WTC11 (cell line): ENCODE measurements around the gene ORAI1. TPM values are rescaled to one million over a fixed set of nuclear protein-coding genes. Genes with fewer than 3 reads are reported as not detected.

Experiments used
- ATAC-seq: fragments of 200-7000 bp; cut with Tn5 transposase; 2 replicates; pipeline ENCODE4 v1.10.0; 2021; ENCODE audit warnings: mild to moderate bottlenecking, moderate library complexity
- CTCF ChIA-PET: fragments of 300-600 bp; sonication (Branson Sonifier 250); formaldehyde crosslinking; loops from one replicate; lab custom pipeline; 2021; ENCODE audit warnings: antibody characterized with exemption; lab: Charles Lee
- POLR2A ChIA-PET: fragments of 350-600 bp; sonication (Branson Sonifier 250); formaldehyde crosslinking; loops from one replicate; lab custom pipeline; 2021; ENCODE audit warnings: antibody characterized with exemption; lab: Charles Lee
- DNase-seq: peaks from one replicate; pipeline ENCODE4 v3.0.0; 2021; ENCODE audit warnings: low spot score
- H3K27ac Mint-ChIP-seq: 2 replicates; pipeline ENCODE4 v1.8.0; 2021; ENCODE audit warnings: mixed read lengths
- H3K27me3 Mint-ChIP-seq: 2 replicates; pipeline ENCODE4 v1.8.0; 2021; ENCODE audit warnings: low read depth, mild to moderate bottlenecking, moderate library complexity, mixed read lengths
- H3K36me3 Mint-ChIP-seq: 2 replicates; pipeline ENCODE4 v1.8.0; 2021; ENCODE audit warnings: mixed read lengths
- H3K4me1 Mint-ChIP-seq: 2 replicates; pipeline ENCODE4 v1.8.0; 2022; ENCODE audit warnings: mixed read lengths
- H3K4me3 Mint-ChIP-seq: 2 replicates; pipeline ENCODE4 v1.8.0; 2021; ENCODE audit warnings: mild to moderate bottlenecking, moderate library complexity, mixed read lengths
- H3K9me3 Mint-ChIP-seq: 2 replicates; pipeline ENCODE4 v1.8.0; 2021; ENCODE audit warnings: mixed read lengths
- CREM ChIP-seq: sonication (generic); formaldehyde crosslinking; IDR thresholded peaks from 2 replicates; pipeline ENCODE4 v1.8.1; 2022; ENCODE audit warnings: mild to moderate bottlenecking, missing genetic modification reagents, moderate library complexity
- ELF4 ChIP-seq: sonication (generic); formaldehyde crosslinking; IDR thresholded peaks from 2 replicates; pipeline ENCODE4 v1.8.1; 2022; ENCODE audit warnings: low read depth, mild to moderate bottlenecking, moderate library complexity, missing genetic modification reagents
- EMX1 ChIP-seq: fragments of 250-450 bp; sonication (Bioruptor Pico); IDR thresholded peaks from 2 replicates; pipeline ENCODE4 v1.8.0; 2021; ENCODE audit warnings: mild to moderate bottlenecking
- ESRRA ChIP-seq: sonication (generic); formaldehyde crosslinking; IDR thresholded peaks from 2 replicates; pipeline ENCODE4 v1.8.1; 2022; ENCODE audit warnings: mild to moderate bottlenecking, missing genetic modification reagents, borderline replicate concordance
- ETV6 ChIP-seq: sonication (generic); formaldehyde crosslinking; IDR thresholded peaks from 2 replicates; pipeline ENCODE4 v1.8.1; 2022; ENCODE audit warnings: mild to moderate bottlenecking, missing genetic modification reagents
- FOXP1 ChIP-seq: sonication (generic); formaldehyde crosslinking; IDR thresholded peaks from 2 replicates; pipeline ENCODE4 v1.8.0; 2022; ENCODE audit warnings: missing genetic modification reagents, mild to moderate bottlenecking, moderate library complexity, borderline replicate concordance
- JUN ChIP-seq: sonication (generic); formaldehyde crosslinking; IDR thresholded peaks from 2 replicates; pipeline ENCODE4 v1.8.0; 2023; ENCODE audit warnings: mild to moderate bottlenecking, missing genetic modification reagents
- KAT7 ChIP-seq: sonication (generic); formaldehyde crosslinking; IDR thresholded peaks from 2 replicates; pipeline ENCODE4 v1.8.1; 2023; ENCODE audit warnings: missing genetic modification reagents, mild to moderate bottlenecking, borderline replicate concordance
- NFATC4 ChIP-seq: fragments of 250-450 bp; sonication (Bioruptor Pico); IDR thresholded peaks from 2 replicates; pipeline ENCODE4 v1.9.0; 2021; ENCODE audit warnings: mild to moderate bottlenecking
- PRRX2 ChIP-seq: fragments of 250-450 bp; sonication (Bioruptor Pico); IDR thresholded peaks from 2 replicates; pipeline ENCODE4 v1.8.0; 2021; ENCODE audit warnings: mild to moderate bottlenecking
- RORB ChIP-seq: fragments of 250-450 bp; sonication (Bioruptor Pico); IDR thresholded peaks from 2 replicates; pipeline ENCODE4 v1.9.0; 2021; ENCODE audit warnings: mild to moderate bottlenecking
- SMAD3 ChIP-seq: sonication (generic); formaldehyde crosslinking; IDR thresholded peaks from 2 replicates; pipeline ENCODE4 v1.8.0; 2022; ENCODE audit warnings: missing genetic modification reagents, mild to moderate bottlenecking, borderline replicate concordance
- TP53 ChIP-seq: sonication (generic); formaldehyde crosslinking; IDR thresholded peaks from 2 replicates; pipeline ENCODE4 v1.8.1; 2023; ENCODE audit warnings: mild to moderate bottlenecking, missing genetic modification reagents
- ZNF416 ChIP-seq: fragments of 250-450 bp; sonication (Bioruptor Pico); IDR thresholded peaks from 2 replicates; pipeline ENCODE4 v1.9.0; 2021; ENCODE audit warnings: mild to moderate bottlenecking, inconsistent platforms
- ZNF423 ChIP-seq: fragments of 250-450 bp; sonication (Bioruptor Pico); IDR thresholded peaks from 2 replicates; pipeline ENCODE4 v2.1.2; 2022; ENCODE audit warnings: mild to moderate bottlenecking, moderate library complexity
- total RNA-seq: library from RNA; stranded (reverse); gene quantifications from 3 replicates; pipeline ENCODE4 v1.2.3, GENCODE V29; 2021
- TF ChIP-seq, protein P1 (sequence below): sonication (generic); formaldehyde crosslinking; IDR thresholded peaks from 2 replicates; pipeline ENCODE4 v1.8.1; 2022; ENCODE audit warnings: mild to moderate bottlenecking, missing genetic modification reagents, moderate library complexity, borderline replicate concordance
- TF ChIP-seq, protein P2 (sequence below): fragments of 200-600 bp; IDR thresholded peaks from 2 replicates; pipeline ENCODE4 v1.8.0; 2022; ENCODE audit warnings: antibody characterized with exemption
- TF ChIP-seq, protein P3 (sequence below): sonication (generic); formaldehyde crosslinking; IDR thresholded peaks from 2 replicates; pipeline ENCODE4 v1.8.0; 2023; ENCODE audit warnings: mild to moderate bottlenecking, missing genetic modification reagents
- TF ChIP-seq, protein P4 (sequence below): sonication (generic); formaldehyde crosslinking; IDR thresholded peaks from 2 replicates; pipeline ENCODE4 v1.8.0; 2022; ENCODE audit warnings: mild to moderate bottlenecking, missing genetic modification reagents
- TF ChIP-seq, protein P5 (sequence below): sonication (generic); formaldehyde crosslinking; conservative IDR thresholded peaks from 2 replicates; pipeline ENCODE4 v1.8.1; 2022; ENCODE audit warnings: mild to moderate bottlenecking, missing genetic modification reagents
- TF ChIP-seq, protein P6 (sequence below): fragments of 250-450 bp; sonication (Bioruptor Pico); IDR thresholded peaks from 2 replicates; pipeline ENCODE4 v1.9.0; 2021; ENCODE audit warnings: mild to moderate bottlenecking
- TF ChIP-seq, protein P7 (sequence below): sonication (generic); formaldehyde crosslinking; IDR thresholded peaks from 2 replicates; pipeline ENCODE4 v1.8.1; 2023; ENCODE audit warnings: mild to moderate bottlenecking, missing genetic modification reagents, moderate library complexity
- TF ChIP-seq, protein P8 (sequence below): sonication (generic); formaldehyde crosslinking; IDR thresholded peaks from 2 replicates; pipeline ENCODE4 v1.8.1; 2022; ENCODE audit warnings: low read depth, mild to moderate bottlenecking, moderate library complexity, missing genetic modification reagents, borderline replicate concordance

The ORAI1 gene
- total RNA-seq, 1 experiment from 2014 or later = 27.7 TPM

DNA sequence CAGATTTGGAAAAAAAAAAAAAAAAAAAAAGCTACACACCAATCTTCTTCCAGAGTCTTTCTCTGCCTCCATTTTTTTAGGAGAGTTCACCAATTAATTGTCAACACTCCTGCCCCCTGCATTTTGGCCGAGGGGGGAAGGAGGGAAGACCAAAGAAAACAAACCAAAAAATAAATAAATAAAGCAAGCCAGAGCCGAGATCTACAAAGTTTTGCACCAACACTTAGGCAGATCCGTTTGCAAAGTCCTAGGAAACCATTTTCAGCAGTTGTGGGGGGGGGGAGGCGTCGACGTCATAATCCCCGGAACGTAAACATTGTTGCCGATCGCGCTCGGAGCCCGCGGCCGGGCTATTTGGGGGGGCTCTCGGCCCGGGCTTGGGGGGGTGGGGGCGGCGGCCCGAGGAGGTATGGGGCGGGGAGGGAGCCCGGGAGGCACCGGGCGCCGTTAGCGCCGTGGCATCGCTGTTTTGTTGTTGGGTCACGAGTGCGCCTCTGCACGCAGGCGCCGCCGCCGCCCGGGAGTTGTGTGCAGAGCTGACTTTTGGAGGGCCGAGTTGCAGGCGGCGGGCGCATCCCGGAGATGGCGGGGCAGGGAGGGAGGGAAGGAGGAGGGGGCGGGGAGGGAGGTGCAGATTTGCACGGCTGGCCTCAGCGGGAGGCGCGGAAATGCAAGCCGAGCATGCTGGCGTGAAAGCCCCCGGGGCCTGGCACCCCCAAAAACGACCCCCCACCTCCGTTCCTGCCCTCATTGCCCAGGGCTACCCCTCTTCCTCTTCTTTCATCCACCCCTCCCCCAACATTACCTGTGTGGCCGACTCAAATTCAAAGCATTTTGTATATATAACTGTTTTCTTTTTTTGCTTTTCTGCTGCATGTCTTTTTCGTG is 46.1 kb upstream of the ORAI1 start:
- POLR2A ChIA-PET = interaction anchor here (0.6 to 6.9 kb wide), 10 partner anchors 28 to 138 kb away, joined by 3 to 73 read pairs (median 6); partner anchors contain the start of gene ORAI1
- ATAC-seq (peak; percentile 7; the same call in 1 of the 2 replicates), DNase-seq (peak; percentile 81)
- no peaks in the 10 kb centered on the region for H3K9me3 Mint-ChIP-seq
- CTCF ChIA-PET = interaction anchor here (0.6 to 6.0 kb wide), 14 partner anchors 12 to 347 kb away, joined by 3 to 61 read pairs (median 4); partner anchors contain the start of gene ORAI1
- peaks cover 46% of the 10 kb centered on the region for H3K4me1 Mint-ChIP-seq
- H3K27me3 Mint-ChIP-seq = no peaks in the 10 kb centered on the region
- peaks cover 13% of the 10 kb centered on the region for H3K36me3 Mint-ChIP-seq
- peak overlapping the region; percentile 99 for H3K4me3 Mint-ChIP-seq
- H3K27ac Mint-ChIP-seq = peak overlapping the region; percentile 100
- TF ChIP-seq, protein P1, sequence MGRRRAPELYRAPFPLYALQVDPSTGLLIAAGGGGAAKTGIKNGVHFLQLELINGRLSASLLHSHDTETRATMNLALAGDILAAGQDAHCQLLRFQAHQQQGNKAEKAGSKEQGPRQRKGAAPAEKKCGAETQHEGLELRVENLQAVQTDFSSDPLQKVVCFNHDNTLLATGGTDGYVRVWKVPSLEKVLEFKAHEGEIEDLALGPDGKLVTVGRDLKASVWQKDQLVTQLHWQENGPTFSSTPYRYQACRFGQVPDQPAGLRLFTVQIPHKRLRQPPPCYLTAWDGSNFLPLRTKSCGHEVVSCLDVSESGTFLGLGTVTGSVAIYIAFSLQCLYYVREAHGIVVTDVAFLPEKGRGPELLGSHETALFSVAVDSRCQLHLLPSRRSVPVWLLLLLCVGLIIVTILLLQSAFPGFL (CRISPR knock-in tag) = no peak
- no peak for TF ChIP-seq EMX1 (CRISPR knock-in tag)
- no peak for TF ChIP-seq PRRX2 (CRISPR knock-in tag)
- 0 out of 2 replicates have a peak, but pooled peaks have one; percentile 26 for TF ChIP-seq CREM (CRISPR knock-in tag)
- no peak for TF ChIP-seq NFATC4 (CRISPR knock-in tag)
- no peak for TF ChIP-seq ZNF416 (CRISPR knock-in tag)
- TF ChIP-seq, protein P2, sequence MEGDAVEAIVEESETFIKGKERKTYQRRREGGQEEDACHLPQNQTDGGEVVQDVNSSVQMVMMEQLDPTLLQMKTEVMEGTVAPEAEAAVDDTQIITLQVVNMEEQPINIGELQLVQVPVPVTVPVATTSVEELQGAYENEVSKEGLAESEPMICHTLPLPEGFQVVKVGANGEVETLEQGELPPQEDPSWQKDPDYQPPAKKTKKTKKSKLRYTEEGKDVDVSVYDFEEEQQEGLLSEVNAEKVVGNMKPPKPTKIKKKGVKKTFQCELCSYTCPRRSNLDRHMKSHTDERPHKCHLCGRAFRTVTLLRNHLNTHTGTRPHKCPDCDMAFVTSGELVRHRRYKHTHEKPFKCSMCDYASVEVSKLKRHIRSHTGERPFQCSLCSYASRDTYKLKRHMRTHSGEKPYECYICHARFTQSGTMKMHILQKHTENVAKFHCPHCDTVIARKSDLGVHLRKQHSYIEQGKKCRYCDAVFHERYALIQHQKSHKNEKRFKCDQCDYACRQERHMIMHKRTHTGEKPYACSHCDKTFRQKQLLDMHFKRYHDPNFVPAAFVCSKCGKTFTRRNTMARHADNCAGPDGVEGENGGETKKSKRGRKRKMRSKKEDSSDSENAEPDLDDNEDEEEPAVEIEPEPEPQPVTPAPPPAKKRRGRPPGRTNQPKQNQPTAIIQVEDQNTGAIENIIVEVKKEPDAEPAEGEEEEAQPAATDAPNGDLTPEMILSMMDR = no peak
- no peak for TF ChIP-seq RORB
- TF ChIP-seq, protein P3, sequence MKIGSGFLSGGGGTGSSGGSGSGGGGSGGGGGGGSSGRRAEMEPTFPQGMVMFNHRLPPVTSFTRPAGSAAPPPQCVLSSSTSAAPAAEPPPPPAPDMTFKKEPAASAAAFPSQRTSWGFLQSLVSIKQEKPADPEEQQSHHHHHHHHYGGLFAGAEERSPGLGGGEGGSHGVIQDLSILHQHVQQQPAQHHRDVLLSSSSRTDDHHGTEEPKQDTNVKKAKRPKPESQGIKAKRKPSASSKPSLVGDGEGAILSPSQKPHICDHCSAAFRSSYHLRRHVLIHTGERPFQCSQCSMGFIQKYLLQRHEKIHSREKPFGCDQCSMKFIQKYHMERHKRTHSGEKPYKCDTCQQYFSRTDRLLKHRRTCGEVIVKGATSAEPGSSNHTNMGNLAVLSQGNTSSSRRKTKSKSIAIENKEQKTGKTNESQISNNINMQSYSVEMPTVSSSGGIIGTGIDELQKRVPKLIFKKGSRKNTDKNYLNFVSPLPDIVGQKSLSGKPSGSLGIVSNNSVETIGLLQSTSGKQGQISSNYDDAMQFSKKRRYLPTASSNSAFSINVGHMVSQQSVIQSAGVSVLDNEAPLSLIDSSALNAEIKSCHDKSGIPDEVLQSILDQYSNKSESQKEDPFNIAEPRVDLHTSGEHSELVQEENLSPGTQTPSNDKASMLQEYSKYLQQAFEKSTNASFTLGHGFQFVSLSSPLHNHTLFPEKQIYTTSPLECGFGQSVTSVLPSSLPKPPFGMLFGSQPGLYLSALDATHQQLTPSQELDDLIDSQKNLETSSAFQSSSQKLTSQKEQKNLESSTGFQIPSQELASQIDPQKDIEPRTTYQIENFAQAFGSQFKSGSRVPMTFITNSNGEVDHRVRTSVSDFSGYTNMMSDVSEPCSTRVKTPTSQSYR = no peak
- TF ChIP-seq, protein P4, sequence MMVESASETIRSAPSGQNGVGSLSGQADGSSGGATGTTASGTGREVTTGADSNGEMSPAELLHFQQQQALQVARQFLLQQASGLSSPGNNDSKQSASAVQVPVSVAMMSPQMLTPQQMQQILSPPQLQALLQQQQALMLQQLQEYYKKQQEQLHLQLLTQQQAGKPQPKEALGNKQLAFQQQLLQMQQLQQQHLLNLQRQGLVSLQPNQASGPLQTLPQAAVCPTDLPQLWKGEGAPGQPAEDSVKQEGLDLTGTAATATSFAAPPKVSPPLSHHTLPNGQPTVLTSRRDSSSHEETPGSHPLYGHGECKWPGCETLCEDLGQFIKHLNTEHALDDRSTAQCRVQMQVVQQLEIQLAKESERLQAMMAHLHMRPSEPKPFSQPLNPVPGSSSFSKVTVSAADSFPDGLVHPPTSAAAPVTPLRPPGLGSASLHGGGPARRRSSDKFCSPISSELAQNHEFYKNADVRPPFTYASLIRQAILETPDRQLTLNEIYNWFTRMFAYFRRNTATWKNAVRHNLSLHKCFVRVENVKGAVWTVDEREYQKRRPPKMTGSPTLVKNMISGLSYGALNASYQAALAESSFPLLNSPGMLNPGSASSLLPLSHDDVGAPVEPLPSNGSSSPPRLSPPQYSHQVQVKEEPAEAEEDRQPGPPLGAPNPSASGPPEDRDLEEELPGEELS = peak; percentile 55; the same call in 1 of the 2 replicates
- no peak for TF ChIP-seq ESRRA
- no peak for TF ChIP-seq TP53 (CRISPR knock-in tag)
- TF ChIP-seq ZNF423 = peak; percentile 29; the same call in 1 of the 2 replicates
- no peak for TF ChIP-seq KAT7
- TF ChIP-seq, protein P5, sequence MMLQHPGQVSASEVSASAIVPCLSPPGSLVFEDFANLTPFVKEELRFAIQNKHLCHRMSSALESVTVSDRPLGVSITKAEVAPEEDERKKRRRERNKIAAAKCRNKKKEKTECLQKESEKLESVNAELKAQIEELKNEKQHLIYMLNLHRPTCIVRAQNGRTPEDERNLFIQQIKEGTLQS (CRISPR knock-in tag) = no peak
- TF ChIP-seq, protein P6, sequence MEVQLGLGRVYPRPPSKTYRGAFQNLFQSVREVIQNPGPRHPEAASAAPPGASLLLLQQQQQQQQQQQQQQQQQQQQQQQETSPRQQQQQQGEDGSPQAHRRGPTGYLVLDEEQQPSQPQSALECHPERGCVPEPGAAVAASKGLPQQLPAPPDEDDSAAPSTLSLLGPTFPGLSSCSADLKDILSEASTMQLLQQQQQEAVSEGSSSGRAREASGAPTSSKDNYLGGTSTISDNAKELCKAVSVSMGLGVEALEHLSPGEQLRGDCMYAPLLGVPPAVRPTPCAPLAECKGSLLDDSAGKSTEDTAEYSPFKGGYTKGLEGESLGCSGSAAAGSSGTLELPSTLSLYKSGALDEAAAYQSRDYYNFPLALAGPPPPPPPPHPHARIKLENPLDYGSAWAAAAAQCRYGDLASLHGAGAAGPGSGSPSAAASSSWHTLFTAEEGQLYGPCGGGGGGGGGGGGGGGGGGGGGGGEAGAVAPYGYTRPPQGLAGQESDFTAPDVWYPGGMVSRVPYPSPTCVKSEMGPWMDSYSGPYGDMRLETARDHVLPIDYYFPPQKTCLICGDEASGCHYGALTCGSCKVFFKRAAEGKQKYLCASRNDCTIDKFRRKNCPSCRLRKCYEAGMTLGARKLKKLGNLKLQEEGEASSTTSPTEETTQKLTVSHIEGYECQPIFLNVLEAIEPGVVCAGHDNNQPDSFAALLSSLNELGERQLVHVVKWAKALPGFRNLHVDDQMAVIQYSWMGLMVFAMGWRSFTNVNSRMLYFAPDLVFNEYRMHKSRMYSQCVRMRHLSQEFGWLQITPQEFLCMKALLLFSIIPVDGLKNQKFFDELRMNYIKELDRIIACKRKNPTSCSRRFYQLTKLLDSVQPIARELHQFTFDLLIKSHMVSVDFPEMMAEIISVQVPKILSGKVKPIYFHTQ (CRISPR knock-in tag) = no peak
- TF ChIP-seq, protein P7, sequence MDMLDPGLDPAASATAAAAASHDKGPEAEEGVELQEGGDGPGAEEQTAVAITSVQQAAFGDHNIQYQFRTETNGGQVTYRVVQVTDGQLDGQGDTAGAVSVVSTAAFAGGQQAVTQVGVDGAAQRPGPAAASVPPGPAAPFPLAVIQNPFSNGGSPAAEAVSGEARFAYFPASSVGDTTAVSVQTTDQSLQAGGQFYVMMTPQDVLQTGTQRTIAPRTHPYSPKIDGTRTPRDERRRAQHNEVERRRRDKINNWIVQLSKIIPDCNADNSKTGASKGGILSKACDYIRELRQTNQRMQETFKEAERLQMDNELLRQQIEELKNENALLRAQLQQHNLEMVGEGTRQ (CRISPR knock-in tag) = 0 out of 2 replicates have a peak, but pooled peaks have one; percentile 14
- TF ChIP-seq SMAD3 = no peak
- TF ChIP-seq FOXP1 (CRISPR knock-in tag) = peak; percentile 33; the same call in 1 of the 2 replicates
- TF ChIP-seq ETV6 = 0 out of 2 replicates have a peak, but pooled peaks have one; percentile 21
- no peak for TF ChIP-seq JUN
- TF ChIP-seq, protein P8, sequence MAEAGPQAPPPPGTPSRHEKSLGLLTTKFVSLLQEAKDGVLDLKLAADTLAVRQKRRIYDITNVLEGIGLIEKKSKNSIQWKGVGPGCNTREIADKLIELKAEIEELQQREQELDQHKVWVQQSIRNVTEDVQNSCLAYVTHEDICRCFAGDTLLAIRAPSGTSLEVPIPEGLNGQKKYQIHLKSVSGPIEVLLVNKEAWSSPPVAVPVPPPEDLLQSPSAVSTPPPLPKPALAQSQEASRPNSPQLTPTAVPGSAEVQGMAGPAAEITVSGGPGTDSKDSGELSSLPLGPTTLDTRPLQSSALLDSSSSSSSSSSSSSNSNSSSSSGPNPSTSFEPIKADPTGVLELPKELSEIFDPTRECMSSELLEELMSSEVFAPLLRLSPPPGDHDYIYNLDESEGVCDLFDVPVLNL (CRISPR knock-in tag) = no peak
- no peak for TF ChIP-seq ELF4 (CRISPR knock-in tag)
